Neural cell (in vitro differentiated cells): ENCODE data around the gene ITGA1. TPM values are rescaled to one million over a fixed set of nuclear protein-coding genes. Genes with fewer than 3 reads are reported as not detected.

ENCODE experiments used
- H2AFZ ChIP-seq: fragments of 200-600, 300-800 bp; sonication (generic), shearing (Covaris generic); 2 replicates; pipeline ENCODE4 v1.6.0; 2014; ENCODE audit warnings: low read depth, mild to moderate bottlenecking, antibody characterized with exemption, low read length, moderate library complexity
- H3F3A ChIP-seq: fragments of 200-600 bp; shearing (Covaris generic); 2 replicates; pipeline ENCODE4 v1.6.1; 2016; ENCODE audit warnings: mild to moderate bottlenecking, moderate library complexity, mixed read lengths, antibody characterized with exemption, low read length; ENCODE audit not compliant: insufficient read depth, poor library complexity, severe bottlenecking
- H3K27ac ChIP-seq: fragments of 200-600, 300-800 bp; sonication (generic), shearing (Covaris generic); 2 replicates; pipeline ENCODE4 v1.5.1; 2014; ENCODE audit warnings: mild to moderate bottlenecking, low read length, moderate library complexity
- H3K27me3 ChIP-seq: fragments of 300-800, 200-600 bp; sonication (generic), shearing (Covaris generic); 2 replicates; pipeline ENCODE4 v1.6.0; 2014; ENCODE audit warnings: mild to moderate bottlenecking, low read depth, low read length, moderate library complexity; ENCODE audit not compliant: insufficient read depth
- H3K36me3 ChIP-seq: fragments of 300-800, 200-600 bp; sonication (generic), shearing (Covaris generic); 2 replicates; pipeline ENCODE4 v1.5.1; 2014; ENCODE audit warnings: mild to moderate bottlenecking, antibody characterized with exemption, low read length, moderate library complexity; ENCODE audit not compliant: insufficient read depth
- H3K4me2 ChIP-seq: fragments of 300-800, 200-600 bp; sonication (generic), shearing (Covaris generic); 2 replicates; pipeline ENCODE4 v1.6.0; 2014; ENCODE audit warnings: mild to moderate bottlenecking, low read length
- H3K4me3 ChIP-seq: fragments of 300-800, 200-600 bp; sonication (generic), shearing (Covaris generic); 2 replicates; pipeline ENCODE4 v1.5.1; 2014; ENCODE audit warnings: mild to moderate bottlenecking, low read length, moderate library complexity
- H3K79me2 ChIP-seq: fragments of 200-600 bp; shearing (Covaris generic); replicated peaks from 2 replicates; pipeline ENCODE4 v1.6.0; 2014; ENCODE audit warnings: mild to moderate bottlenecking, low read length, moderate library complexity; ENCODE audit not compliant: insufficient read depth
- H3K9ac ChIP-seq: fragments of 300-800, 200-600 bp; sonication (generic), shearing (Covaris generic); 2 replicates; pipeline ENCODE4 v1.6.1; 2016; ENCODE audit warnings: mild to moderate bottlenecking, low read length, mixed read lengths
- H3K9me2 ChIP-seq: fragments of 200-600 bp; shearing (Covaris generic); 2 replicates; pipeline ENCODE4 v1.6.1; 2016; ENCODE audit warnings: mild to moderate bottlenecking, low read length, mixed read lengths; ENCODE audit not compliant: insufficient read depth
- H3K9me3 ChIP-seq: fragments of 200-600, 300-800 bp; sonication (generic), shearing (Covaris generic); 2 replicates; pipeline ENCODE4 v1.6.1; 2016; ENCODE audit warnings: mild to moderate bottlenecking, mixed run types, low read length, moderate library complexity, mixed read lengths
- H4K20me1 ChIP-seq: fragments of 200-600 bp; shearing (Covaris generic); 2 replicates; pipeline ENCODE4 v1.6.1; 2016; ENCODE audit warnings: mild to moderate bottlenecking, mixed run types; ENCODE audit not compliant: insufficient read depth
- CTCF ChIP-seq: fragments of 450-650 bp; IDR thresholded peaks from 2 replicates; pipeline ENCODE4 v1.5.1; 2014; ENCODE audit warnings: antibody characterized with exemption, mild to moderate bottlenecking, moderate library complexity; ENCODE audit not compliant: poor library complexity, severe bottlenecking
- EP300 ChIP-seq: fragments of 450-650 bp; conservative IDR thresholded peaks from 2 replicates; pipeline ENCODE4 v1.6.1; 2014; ENCODE audit warnings: antibody characterized with exemption, mild to moderate bottlenecking, moderate library complexity; ENCODE audit not compliant: poor library complexity, severe bottlenecking
- EZH2 ChIP-seq: fragments of 200-600, 300-800 bp; shearing (Covaris generic), sonication (generic); IDR thresholded peaks from 2 replicates; pipeline ENCODE4 v1.6.1; 2014; ENCODE audit warnings: antibody characterized with exemption, low read length, borderline replicate concordance, mild to moderate bottlenecking; ENCODE audit not compliant: insufficient read depth, poor library complexity, severe bottlenecking
- MXI1 ChIP-seq: fragments of 450-650 bp; conservative IDR thresholded peaks from 2 replicates; pipeline ENCODE4 v1.6.1; 2014; ENCODE audit warnings: antibody characterized with exemption, mild to moderate bottlenecking; ENCODE audit not compliant: poor library complexity, severe bottlenecking
- POLR2AphosphoS5 ChIP-seq: IDR thresholded peaks from 2 replicates; pipeline ENCODE4 v1.6.1; 2012
- RAD21 ChIP-seq: fragments of 450-650 bp; conservative IDR thresholded peaks from 2 replicates; pipeline ENCODE4 v1.6.1; 2014; ENCODE audit warnings: antibody characterized with exemption, mild to moderate bottlenecking, moderate library complexity
- REST ChIP-seq: IDR thresholded peaks from 2 replicates; pipeline ENCODE4 v1.6.1; 2012; ENCODE audit warnings: borderline replicate concordance
- SMC3 ChIP-seq: fragments of 450-650 bp; conservative IDR thresholded peaks from 2 replicates; pipeline ENCODE4 v1.6.1; 2014; ENCODE audit warnings: antibody characterized with exemption, mild to moderate bottlenecking, moderate library complexity; ENCODE audit not compliant: poor library complexity
- TAF1 ChIP-seq: IDR thresholded peaks from 2 replicates; pipeline ENCODE4 v1.6.1; 2012; ENCODE audit warnings: low read depth
- polyA plus RNA-seq: library from polyadenylated mRNA; depleted of rRNA; stranded (reverse); fragments of >200 nt; gene quantifications from 2 replicates; pipeline ENCODE4 v1.2.3, GENCODE V29; 2014

The ITGA1 gene
- polyA plus RNA-seq, 1 donor from 2014 or later, result 0.15 TPM

- Histone ChIP-seq H3K4me2 (no peak overlapping the region), H3K79me2 (no peaks in the 10 kb centered on the region), H3K9me3 (no peaks in the 10 kb centered on the region), H3K9me2 (no peaks in the 10 kb centered on the region), H3F3A (no peaks in the 10 kb centered on the region), H3K27ac (no peak overlapping the region), H3K9ac (no peak overlapping the region), H3K36me3 (no peaks in the 10 kb centered on the region), H3K27me3 (no peaks in the 10 kb centered on the region), H3K4me3 (no peak overlapping the region), H4K20me1 (no peaks in the 10 kb centered on the region), H2AFZ (no peak overlapping the region)
- TF ChIP-seq MXI1 (no peak), EZH2 (no peak), SMC3 (no peak), REST (no peak), EP300 (no peak), CTCF (no peak), RAD21 (no peak), TAF1 (no peak), POLR2AphosphoS5 (no peak)
Measured at GRCh38 chr5:52925001-52925400, 137.3 kb downstream of the ITGA1 start.

- no peak overlapping the region for H2AFZ ChIP-seq
- no peaks in the 10 kb centered on the region for H3K27me3 ChIP-seq
- no peak overlapping the region for H3K27ac ChIP-seq
- no peak overlapping the region for H3K4me2 ChIP-seq
- no peak overlapping the region for H3K4me3 ChIP-seq
- TF ChIP-seq RAD21, result no peak
- TF ChIP-seq MXI1, result no peak
- no peak for TF ChIP-seq SMC3
- no peak for TF ChIP-seq EZH2
- no peak for TF ChIP-seq TAF1
- no peak for TF ChIP-seq POLR2AphosphoS5
- TF ChIP-seq REST, result no peak
- no peak for TF ChIP-seq CTCF
- no peak for TF ChIP-seq EP300
- no peak overlapping the region for H3K9ac ChIP-seq
- H3K9me2 ChIP-seq, result no peaks in the 10 kb centered on the region
- H3K36me3 ChIP-seq, result no peaks in the 10 kb centered on the region
- no peaks in the 10 kb centered on the region for H3F3A ChIP-seq
- no peaks in the 10 kb centered on the region for H4K20me1 ChIP-seq
- H3K79me2 ChIP-seq, result no peaks in the 10 kb centered on the region
- H3K9me3 ChIP-seq, result no peaks in the 10 kb centered on the region
Measured at GRCh38 chr5:52928689-52929088, 141.0 kb downstream of the ITGA1 start.
